ENCODE results near the gene MAB21L4. TPM values are rescaled to one million over a fixed set of nuclear protein-coding genes. Genes with fewer than 3 reads are reported as not detected.
A peak's percentile ranks its signal among the peaks of the same experiment; 100 is the strongest.

Gene MAB21L4
- total RNA-seq, 6 experiments from 2014 or later: 3.7 to 17.0 (median 5.2) TPM

GRCh38 chr2:240898731-240899467 is 2.9 kb upstream of the MAB21L4 start:
- Histone ChIP-seq H3K36me3 (no peaks in the 10 kb centered on the region), H3K27ac (no peak overlapping the region), H3K4me3 (no peak overlapping the region), H3K9me3 (no peaks in the 10 kb centered on the region), H3K4me1 (peaks cover 0 to 22% (median 13%) of the 10 kb centered on the region in 4 donors), H3K27me3 (no peaks in the 10 kb centered on the region)
- no peak for TF ChIP-seq POLR2A (IDR thresholded peaks at IDR 0.05)
- TF ChIP-seq CTCF (IDR thresholded peaks at IDR 0.05): no peak
- ATAC-seq: no peak
- 83% methylated on average over 5 of the region's 23 CpGs for WGBS (ENCODE audit: insufficient coverage, low coverage, low lambda C conversion rate, missing lambda C conversion rate)
- intact Hi-C loops (cut with DNase I): no loop called here
- DNase-seq: peak in 1 of 3 donors; percentile 51

GRCh38 chr2:240898108-240898730 is 2.3 kb upstream of the MAB21L4 start:
- DNase-seq (peak; percentile 66 to 89 (median 88)), ATAC-seq (peak; percentile 31 to 72 (median 66))
- TF ChIP-seq CTCF (IDR thresholded peaks at IDR 0.05): no peak
- no peak for TF ChIP-seq POLR2A (IDR thresholded peaks at IDR 0.05)
- Histone ChIP-seq H3K27me3 (no peaks in the 10 kb centered on the region), H3K4me3 (no peak overlapping the region), H3K27ac (no peak overlapping the region), H3K9me3 (no peaks in the 10 kb centered on the region), H3K4me1 (peaks cover 0 to 27% (median 13%) of the 10 kb centered on the region in 4 donors), H3K36me3 (no peaks in the 10 kb centered on the region)
- intact Hi-C loops (cut with DNase I): no loop called here
- 26% methylated on average over 4 of the region's 17 CpGs for WGBS (ENCODE audit: insufficient coverage, low coverage, low lambda C conversion rate, missing lambda C conversion rate)

GRCh38 chr2:240896871-240897692 is 1.1 kb upstream of the MAB21L4 start:
- peak overlapping the region in 1 of 3 donors; percentile 18 for H3K27ac ChIP-seq
- peak; percentile 62 to 78 (median 67) for ATAC-seq

More at GRCh38 chr2:240896871-240897692, 1.1 kb upstream of the MAB21L4 start:
- peaks cover 0 to 30% (median 13%) of the 10 kb centered on the region in 4 donors for H3K4me1 ChIP-seq
- H3K36me3 ChIP-seq: no peaks in the 10 kb centered on the region
- H3K27me3 ChIP-seq: no peaks in the 10 kb centered on the region
- no peak for TF ChIP-seq POLR2A (IDR thresholded peaks at IDR 0.05)
- TF ChIP-seq CTCF (IDR thresholded peaks at IDR 0.05): no peak
- 70% methylated on average over 4 of the region's 23 CpGs for WGBS (ENCODE audit: insufficient coverage, low coverage, low lambda C conversion rate, missing lambda C conversion rate)
- H3K4me3 ChIP-seq: peak overlapping the region in 1 of 3 donors; percentile 21
- intact Hi-C loops (cut with DNase I): no loop called here
- H3K9me3 ChIP-seq: no peaks in the 10 kb centered on the region
- DNase-seq: peak; percentile 84 to 91 (median 89)
